HepG2 (cell line): ENCODE results near the gene SFTA2. TPM values are rescaled to one million over a fixed set of nuclear protein-coding genes. Genes with fewer than 3 reads are reported as not detected.

Experiments
- BORCS8-MEF2B ChIP-seq: sonication (generic); formaldehyde crosslinking; IDR thresholded peaks from 2 replicates; pipeline ENCODE4 v1.8.0; 2022; ENCODE audit warnings: mild to moderate bottlenecking, missing genetic modification reagents
- CC2D1A ChIP-seq: sonication (generic); formaldehyde crosslinking; IDR thresholded peaks from 2 replicates; pipeline ENCODE4 v1.8.1; 2023; ENCODE audit warnings: mild to moderate bottlenecking, missing genetic modification reagents
- DPF2 ChIP-seq: sonication (generic); formaldehyde crosslinking; IDR thresholded peaks from 2 replicates; pipeline ENCODE4 v1.4.0; 2020; ENCODE audit warnings: mild to moderate bottlenecking, low read depth, missing genetic modification reagents, borderline replicate concordance
- E2F1 ChIP-seq: sonication (generic); formaldehyde crosslinking; IDR thresholded peaks from 2 replicates; pipeline ENCODE4 v1.5.0; 2020; ENCODE audit warnings: missing genetic modification reagents
- FOXA1 ChIP-seq, 2 experiments: fragments of 450-650 bp in 1 of 2; sonication (generic) in 1 of 2; formaldehyde crosslinking in 1 of 2; IDR thresholded peaks; 2 replicates each; pipeline versions ENCODE4 v1.4.0 to v1.6.1; 2016 to 2020; ENCODE audit warnings: missing genetic modification reagents in 1 of 2
- GFI1 ChIP-seq: sonication (generic); formaldehyde crosslinking; IDR thresholded peaks from 2 replicates; pipeline ENCODE4 v1.5.0; 2020; ENCODE audit warnings: missing genetic modification reagents, mild to moderate bottlenecking, borderline replicate concordance
- HHEX ChIP-seq: IDR thresholded peaks from 2 replicates; pipeline ENCODE4 v1.6.1; 2016; ENCODE audit warnings: control low read depth
- NR2F6 ChIP-seq, 2 experiments: IDR thresholded peaks; 2 replicates each; pipeline ENCODE4 v1.6.1; 2016; ENCODE audit warnings: antibody characterized with exemption in 1 of 2, mild to moderate bottlenecking in 1 of 2
- ZHX1 ChIP-seq: sonication (generic); formaldehyde crosslinking; IDR thresholded peaks from 2 replicates; pipeline ENCODE4 v1.8.1; 2022; ENCODE audit warnings: low read depth, mild to moderate bottlenecking, missing genetic modification reagents
- ZNF12 ChIP-seq: sonication (generic); formaldehyde crosslinking; IDR thresholded peaks from 2 replicates; pipeline ENCODE4 v1.5.0; 2020; ENCODE audit warnings: missing genetic modification reagents
- ZNF160 ChIP-seq: sonication (generic); formaldehyde crosslinking; IDR thresholded peaks from 2 replicates; pipeline ENCODE4 v1.8.0; 2022; ENCODE audit warnings: mild to moderate bottlenecking, inconsistent platforms, missing genetic modification reagents
- ZNF3 ChIP-seq: IDR thresholded peaks from 2 replicates; pipeline ENCODE4 v1.7.0; 2017; ENCODE audit warnings: inconsistent platforms
- ZNF34 ChIP-seq: sonication (generic); formaldehyde crosslinking; IDR thresholded peaks from 2 replicates; pipeline ENCODE4 v1.4.0; 2020; ENCODE audit warnings: mild to moderate bottlenecking, missing genetic modification reagents, borderline replicate concordance
- ZNF407 ChIP-seq: sonication (generic); formaldehyde crosslinking; IDR thresholded peaks from one replicate; pipeline ENCODE4 v1.5.1; 2020; ENCODE audit warnings: mild to moderate bottlenecking, missing genetic modification reagents; ENCODE audit errors: not compliant biosample characterization
- ZNF678 ChIP-seq: sonication (generic); formaldehyde crosslinking; IDR thresholded peaks from 2 replicates; pipeline ENCODE4 v1.4.0; 2020; ENCODE audit warnings: mild to moderate bottlenecking, missing genetic modification reagents
- ZNF747 ChIP-seq: sonication (generic); formaldehyde crosslinking; IDR thresholded peaks from 2 replicates; pipeline ENCODE4 v1.8.1; 2023; ENCODE audit warnings: missing genetic modification reagents, mild to moderate bottlenecking, borderline replicate concordance
- polyA plus RNA-seq, 8 experiments: library from polyadenylated mRNA; depleted of rRNA in 3 of 8; stranded (reverse) in 7 of 8; unstranded in 1 of 8; fragments of >200 nt; fragmentation: Illumina TruSeq in 4 of 8; extraction: Trizol in 4 of 8; gene quantifications; 2 replicates each; pipeline versions ENCODE4 v1.2.1 to v1.2.3, GENCODE V29; 2011 to 2016; ENCODE audit warnings: low read depth in 4 of 8, missing spikeins in 1 of 8, mixed read lengths in 1 of 8; ENCODE audit not compliant: insufficient read depth in 1 of 8
- total RNA-seq, 5 experiments: library from RNA; depleted of rRNA; stranded (reverse); fragments of >200 nt; fragmentation: Illumina TruSeq; extraction: Trizol; gene quantifications; 2 replicates each; pipeline ENCODE4 v1.2.3, GENCODE V29; 2016; ENCODE audit warnings: low read depth in 1 of 5

Gene SFTA2
- total and polyA plus RNA-seq, 2 of the 13 experiments (the other 11 are each of a cell fraction or from before 2014, with no cell fraction given): not detected

GRCh38 chr6:30914076-30914853 is 17.7 kb downstream of the SFTA2 start, which contains the start of gene VARS2 (continued):
- TF ChIP-seq ZHX1: peak; percentile 72
- TF ChIP-seq NR2F6 (IDR thresholded peaks at IDR 0.05): no peak
- TF ChIP-seq NR2F6 (CRISPR knock-in tag; IDR thresholded peaks at IDR 0.05): peak; percentile 78
- TF ChIP-seq HHEX (CRISPR knock-in tag): no peak
- TF ChIP-seq FOXA1 (IDR thresholded peaks at IDR 0.05): no peak
- peak; percentile 25; the same call in 1 of the 2 replicates for TF ChIP-seq FOXA1 (CRISPR knock-in tag; IDR thresholded peaks at IDR 0.05)
- TF ChIP-seq GFI1 (CRISPR knock-in tag): no peak; the same call in 1 of the 2 replicates
- peak; percentile 95 for TF ChIP-seq ZNF160 (CRISPR knock-in tag)
- no peak for TF ChIP-seq ZNF12 (CRISPR knock-in tag)
- 0 out of 2 replicates have a peak, but pooled peaks have one; percentile 21 for TF ChIP-seq CC2D1A
- no peak for TF ChIP-seq DPF2 (CRISPR knock-in tag)
- TF ChIP-seq ZNF34 (CRISPR knock-in tag): peak; percentile 93; the same call in 1 of the 2 replicates
- peak; percentile 92 for TF ChIP-seq E2F1
- peak; percentile 96 for TF ChIP-seq BORCS8-MEF2B
- TF ChIP-seq ZNF3: no peak; the same call in 1 of the 2 replicates
- peak; percentile 80 for TF ChIP-seq ZNF407
- TF ChIP-seq ZNF747 (CRISPR knock-in tag): peak; percentile 86
- TF ChIP-seq ZNF678: 0 out of 2 replicates have a peak, but pooled peaks have one; percentile 45
